Endometrium (tissue), 2 donors: ENCODE results near the gene ST3GAL3.
"Not testable (repeated sequence)": the region's sequence is repeated elsewhere in the genome, so short reads cannot be mapped to it uniquely, and the experiment has no call there.

Experiments used
- FAIRE-seq: peaks from 2 replicates; lab custom pipeline; 2012; peaks lifted over from hg19 to GRCh38; lab: Jason Lieb, UNC
- donor health status: control.
- donor health status: control.

The ST3GAL3 gene

GRCh38 chr1:43703836-43704235 is 3.5 kb upstream of the ST3GAL3 start:
- no peak for FAIRE-seq

DNA sequence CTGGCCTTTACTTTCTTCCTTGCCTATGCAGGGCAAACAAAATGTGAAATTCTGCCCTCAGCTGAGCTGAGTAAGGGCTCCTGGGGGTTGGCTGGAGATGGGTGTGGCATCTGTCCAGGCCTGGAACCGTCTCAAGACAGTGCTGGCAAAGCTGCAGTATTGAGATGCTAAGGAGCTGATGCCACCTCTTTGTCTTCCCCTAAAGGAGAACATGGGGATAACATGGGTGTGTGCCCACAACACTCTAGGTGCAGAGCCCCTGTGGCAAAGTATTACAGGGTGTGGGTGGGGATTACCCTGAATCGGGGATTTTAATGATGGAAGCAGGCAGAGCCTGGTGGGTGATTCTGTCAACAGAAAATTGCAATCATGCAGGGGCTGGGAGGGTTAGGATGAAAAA is 2.5 kb upstream of the ST3GAL3 start:
- FAIRE-seq: no peak

DNA sequence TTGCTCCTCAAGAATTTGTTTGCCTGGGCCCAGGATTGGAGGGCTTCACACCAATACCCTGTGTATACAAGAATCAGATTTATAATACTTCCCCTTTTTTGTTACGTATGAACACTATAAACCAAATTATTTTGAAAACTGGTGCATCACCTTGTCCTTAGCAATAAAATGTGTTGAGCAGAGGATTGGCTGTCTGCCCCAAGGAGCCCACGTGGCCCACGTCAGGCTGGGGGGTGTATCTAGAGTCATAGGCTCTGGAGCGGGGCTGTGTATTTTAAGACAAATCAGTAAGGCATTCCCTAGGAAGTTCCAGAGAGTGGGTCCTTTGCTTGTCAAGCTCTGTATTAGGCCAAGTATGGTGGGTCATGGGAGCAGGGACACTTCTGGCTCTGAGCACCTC is 2.0 kb upstream of the ST3GAL3 start:
- no peak for FAIRE-seq

GRCh38 chr1:43705982-43706597 is 1.2 kb upstream of the ST3GAL3 start:
- FAIRE-seq: no peak

DNA sequence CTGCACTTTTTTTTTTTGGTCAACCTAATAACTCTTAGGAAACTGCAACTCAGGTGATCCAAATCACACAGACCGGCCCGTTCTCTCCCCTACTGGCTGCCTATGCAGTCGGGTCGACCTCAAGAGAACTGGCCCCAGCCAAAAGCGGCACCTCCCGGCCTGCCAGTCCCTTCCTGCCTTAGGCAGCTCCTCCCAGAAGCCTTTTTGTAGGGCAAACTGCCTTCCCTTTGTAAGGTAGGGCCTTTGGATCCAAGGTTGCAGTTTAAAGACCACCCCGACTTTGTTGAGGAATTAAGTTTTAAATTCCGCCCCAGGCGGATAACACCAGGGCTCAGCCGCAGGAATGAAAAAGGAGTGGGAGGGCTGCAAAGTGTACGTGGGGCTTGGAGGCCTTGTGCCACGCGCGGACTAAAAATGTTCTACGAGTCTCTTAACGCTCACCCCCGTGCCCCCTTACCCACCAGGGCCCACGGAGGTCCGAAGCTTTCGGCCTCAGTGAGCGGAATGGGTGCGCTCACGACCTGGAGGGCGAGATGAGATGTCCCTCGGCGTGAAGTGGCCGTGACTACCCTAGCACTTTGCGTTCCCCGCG is 642 bp upstream of the ST3GAL3 start:
- FAIRE-seq: no peak

- FAIRE-seq: no peak
Observed at GRCh38 chr1:43708002-43708410, 670 bp downstream of the ST3GAL3 start.

GRCh38 chr1:43711049-43711448 is 3.7 kb downstream of the ST3GAL3 start:
- no peak for FAIRE-seq

DNA sequence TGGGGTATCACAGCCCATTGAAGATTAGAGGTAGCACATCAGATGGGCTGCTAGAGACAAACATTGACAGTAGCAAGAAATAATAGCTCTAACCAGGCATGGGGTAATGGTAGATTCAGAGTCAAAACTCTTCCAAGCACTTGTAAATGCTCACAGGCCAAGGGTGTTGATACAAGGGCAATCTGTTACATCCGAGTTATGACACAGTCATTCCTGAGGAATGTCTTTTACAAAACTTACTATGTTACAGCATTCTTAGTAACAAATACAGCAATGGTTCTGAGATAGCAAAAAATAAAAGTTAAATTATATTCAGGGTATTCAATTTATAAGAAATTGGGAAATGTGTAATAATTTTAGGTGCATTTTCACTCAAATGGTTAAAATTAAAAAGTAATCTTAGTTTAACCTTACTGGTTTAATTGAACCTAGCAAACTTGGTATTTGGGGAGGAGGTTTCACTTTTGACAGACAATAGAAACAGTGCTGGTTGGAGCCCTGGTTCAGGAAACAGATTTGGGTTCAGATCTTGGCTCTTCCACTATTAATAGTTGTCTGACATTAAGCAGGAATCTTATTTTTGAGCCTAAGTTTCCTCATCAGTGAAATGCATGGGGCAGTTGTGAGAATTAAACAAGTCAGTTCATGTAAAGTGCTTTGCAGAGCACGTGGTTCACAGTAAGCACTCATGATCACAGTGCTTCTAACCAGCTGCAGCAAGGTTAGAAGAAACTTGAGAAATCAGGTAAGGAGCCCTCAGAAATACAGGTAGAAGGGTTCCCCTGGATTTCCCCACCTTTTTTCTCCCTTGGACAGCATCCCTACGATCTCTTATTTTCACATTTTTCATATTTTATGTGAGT is 4.4 kb downstream of the ST3GAL3 start:
- FAIRE-seq: no peak

GRCh38 chr1:43716559-43717281 is 9.4 kb downstream of the ST3GAL3 start:
- no peak for FAIRE-seq

DNA sequence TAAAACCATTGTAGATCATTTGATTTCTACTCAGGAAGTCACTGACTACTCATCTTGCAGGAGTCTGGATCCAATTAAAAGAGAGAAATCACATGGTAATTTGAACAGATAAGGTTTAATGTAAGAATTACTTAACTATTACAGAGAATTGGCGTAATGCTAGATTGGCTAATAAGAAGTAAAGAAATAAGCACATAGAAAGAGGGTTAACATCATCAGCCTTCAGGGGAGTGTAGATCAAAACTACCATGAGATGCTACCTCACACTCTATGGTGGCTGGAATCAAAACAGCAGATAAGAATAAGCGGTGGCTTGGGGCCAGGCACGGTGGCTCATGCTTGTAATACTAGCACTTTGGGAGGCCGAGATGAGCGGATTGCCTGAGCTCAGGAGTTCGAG is 11.7 kb downstream of the ST3GAL3 start:
- no peak for FAIRE-seq

DNA sequence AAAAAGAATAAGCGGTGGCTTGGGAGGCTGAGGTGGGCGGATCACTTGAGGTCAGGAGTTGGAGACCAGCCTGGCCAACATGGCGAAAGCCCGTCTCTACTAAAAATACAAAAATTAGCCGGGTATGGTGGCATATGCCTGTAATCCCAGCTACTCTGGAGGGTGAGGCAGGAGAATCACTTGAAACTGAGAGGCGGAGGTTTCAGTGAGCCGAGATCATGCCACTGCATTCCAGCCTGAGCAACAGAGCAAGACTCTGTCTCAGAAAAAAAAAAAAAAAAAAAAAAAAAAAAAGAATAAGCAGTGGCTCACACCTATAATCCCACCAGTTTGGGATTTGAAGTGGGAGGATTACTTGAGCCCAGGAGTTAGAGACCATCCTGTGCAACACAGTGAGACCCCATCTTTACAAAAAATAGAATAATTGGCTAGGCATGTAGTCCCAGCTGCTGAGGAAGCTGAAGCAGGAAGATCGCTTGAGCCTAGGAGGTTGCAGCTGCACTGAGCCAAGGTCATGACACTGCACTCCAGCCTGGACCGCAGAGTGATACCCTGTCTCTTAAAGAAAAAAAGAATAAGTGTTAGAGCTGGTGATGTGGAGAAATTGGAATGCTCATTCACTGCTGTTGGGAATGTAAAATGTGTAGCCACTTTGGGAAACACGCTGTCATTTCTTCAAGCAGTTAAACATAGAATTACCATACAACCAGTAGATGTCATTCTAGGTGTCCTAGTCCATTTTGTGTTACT is 12.5 kb downstream of the ST3GAL3 start:
- not testable (repeated sequence) for FAIRE-seq

DNA sequence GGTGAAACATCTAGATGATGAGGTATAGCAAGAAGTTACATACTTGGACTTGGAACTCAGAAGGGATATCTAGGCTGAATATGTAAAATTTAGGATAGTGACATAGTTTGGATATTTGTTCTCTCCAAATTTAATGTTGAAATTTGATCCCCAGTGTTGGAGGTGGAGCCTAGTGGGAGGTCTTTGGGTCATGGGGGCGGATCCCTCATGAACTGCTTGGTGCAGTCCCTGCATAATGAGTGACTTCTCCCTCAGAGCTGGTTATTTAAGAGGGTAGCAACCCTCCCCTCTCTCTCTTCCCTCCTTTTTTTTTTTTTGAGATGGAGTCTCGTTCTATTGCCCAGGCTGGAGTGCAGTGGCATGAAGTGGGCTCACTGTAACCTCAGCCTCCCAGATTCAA is 15.5 kb downstream of the ST3GAL3 start:
- no peak for FAIRE-seq

GRCh38 chr1:43729816-43730463 is 22.6 kb downstream of the ST3GAL3 start:
- FAIRE-seq: no peak

GRCh38 chr1:43731867-43732531 is 24.7 kb downstream of the ST3GAL3 start:
- FAIRE-seq: no peak

- FAIRE-seq: no peak
Observed at GRCh38 chr1:43736819-43737218, 29.5 kb downstream of the ST3GAL3 start.

GRCh38 chr1:43742026-43742425 is 34.7 kb downstream of the ST3GAL3 start:
- FAIRE-seq: no peak

GRCh38 chr1:43743206-43743605 is 35.9 kb downstream of the ST3GAL3 start:
- FAIRE-seq: no peak

DNA sequence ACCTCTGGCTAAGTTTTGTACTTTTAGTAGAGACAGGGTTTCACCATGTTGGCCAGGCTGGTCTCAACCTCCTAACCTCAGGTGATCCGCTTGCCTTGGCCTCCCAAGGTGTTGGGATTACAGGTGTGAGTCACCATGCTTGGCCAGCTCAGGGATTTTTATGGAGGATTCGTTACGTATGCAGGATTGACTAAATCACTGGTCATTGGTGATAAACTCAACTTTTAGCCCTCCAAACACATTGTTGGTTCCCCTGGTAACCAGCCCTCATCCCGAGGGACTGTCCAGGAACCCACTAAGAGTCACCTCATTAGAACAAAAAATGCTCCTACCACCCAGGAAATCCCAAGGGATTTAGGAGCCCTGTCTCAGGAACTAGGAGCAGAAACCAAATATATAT is 40.4 kb downstream of the ST3GAL3 start:
- FAIRE-seq: no peak

DNA sequence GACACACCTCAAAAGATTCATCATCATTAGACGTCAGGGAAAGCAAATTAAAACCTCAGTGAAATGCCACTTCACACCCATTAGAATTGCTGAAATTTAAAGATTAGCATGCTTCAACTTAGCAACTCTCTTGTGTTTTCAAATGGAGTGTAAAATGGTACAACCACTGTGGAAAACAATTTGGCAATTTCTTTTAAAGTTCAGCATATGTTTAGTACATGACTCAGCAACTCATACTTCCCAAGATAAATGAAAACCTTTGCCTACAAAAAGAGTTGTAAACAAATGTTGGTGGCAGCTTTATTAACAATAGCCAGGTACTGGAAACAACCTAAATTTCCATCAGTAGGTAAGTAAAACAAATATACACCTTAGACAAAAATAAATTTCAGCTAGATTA is 42.7 kb downstream of the ST3GAL3 start:
- FAIRE-seq: no peak

- FAIRE-seq: no peak
Observed at GRCh38 chr1:43753422-43753821, 46.1 kb downstream of the ST3GAL3 start.

DNA sequence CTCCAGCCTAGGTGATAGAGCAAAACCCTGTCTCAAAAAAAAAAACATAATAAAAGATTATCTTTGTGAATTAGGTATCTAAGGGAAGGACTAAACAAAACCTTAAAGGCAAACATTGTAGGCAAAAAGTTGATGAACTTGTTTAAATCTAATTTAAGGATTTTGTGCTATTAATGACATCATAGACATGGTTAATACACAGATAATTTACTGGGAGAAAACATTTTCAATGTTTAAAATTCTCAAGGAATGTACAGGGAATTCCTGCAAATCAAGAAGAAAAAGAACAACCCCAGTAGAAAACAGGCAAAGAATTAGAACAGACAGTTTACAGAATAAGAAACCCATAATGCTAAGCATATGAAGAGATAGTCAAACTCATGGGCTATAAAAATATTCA is 47.6 kb downstream of the ST3GAL3 start:
- no peak for FAIRE-seq
